Prostate gland (tissue), 2 donors: ENCODE measurements around the gene HSPB6. TPM values are rescaled to one million over a fixed set of nuclear protein-coding genes. Genes with fewer than 3 reads are reported as not detected.

Source experiments
- DNase-seq: peaks from one replicate; pipeline ENCODE4 v3.0.0-alpha.2; 2019; ENCODE audit warnings: low spot score
- H3K27ac ChIP-seq, 2 donors: fragments of 200-600 bp; sonication (generic); 2 replicates each; pipeline ENCODE4 v1.5.1; 2017 to 2019
- H3K27me3 ChIP-seq: fragments of 200-600 bp; sonication (generic); replicated peaks from 2 replicates; pipeline ENCODE4 v1.5.1; 2019; ENCODE audit not compliant: insufficient read depth
- H3K36me3 ChIP-seq, 2 donors: fragments of 200-600 bp; sonication (generic); 1 replicate in 1 of 2; 2 replicates in 1 of 2; pipeline versions ENCODE4 v1.5.1 to v1.8.1; 2017 to 2019
- H3K4me1 ChIP-seq: fragments of 200-600 bp; sonication (generic); replicated peaks from 2 replicates; pipeline ENCODE4 v1.5.1; 2019
- H3K4me3 ChIP-seq, 2 donors: fragments of 200-600 bp; sonication (generic); 2 replicates each; pipeline ENCODE4 v1.5.1; 2017 to 2019
- H3K9me3 ChIP-seq: fragments of 200-600 bp; sonication (generic); 2 replicates; pipeline ENCODE4 v1.5.1; 2017
- POLR2A ChIP-seq: fragments of 450-650 bp; IDR thresholded peaks from one replicate; pipeline ENCODE4 v1.6.1; 2016; ENCODE audit warnings: antibody characterized with exemption, mild to moderate bottlenecking
- POLR2AphosphoS5 ChIP-seq: sonication (generic); formaldehyde crosslinking; IDR thresholded peaks from one replicate; pipeline ENCODE4 v1.6.1; 2017; ENCODE audit warnings: antibody characterized with exemption
- WGBS: methylation state at CpG from one replicate; pipeline ENCODE4 v1.1.5; 2018; 5-methylcytosine and 5-hydroxymethylcytosine counted together
- intact Hi-C: fragments of 100-400 bp; cut with DNase I; formaldehyde crosslinking; loops from one replicate; pipeline ENCODE4 v1.14.2; 2022
- total RNA-seq, 2 donors: library from RNA; depleted of rRNA; stranded (reverse); fragments of >200 nt; gene quantifications; one replicate each; pipeline ENCODE4 v1.1.0, GENCODE V29; 2016
- TF ChIP-seq, protein P1 (sequence below), 4 experiments: fragments of 200-600 bp in 2 of 4; fragments of 450-650 bp in 2 of 4; sonication (generic) in 2 of 4; IDR thresholded peaks; 1 replicate in 3 of 4; 2 replicates in 1 of 4; pipeline ENCODE4 v1.5.1; 2016 to 2019; ENCODE audit warnings: antibody characterized with exemption in 4 of 4, mild to moderate bottlenecking in 2 of 4, moderate library complexity in 2 of 4

The HSPB6 gene
- total RNA-seq, 2 donors from 2014 or later: 32.2 to 78.5 TPM

DNA sequence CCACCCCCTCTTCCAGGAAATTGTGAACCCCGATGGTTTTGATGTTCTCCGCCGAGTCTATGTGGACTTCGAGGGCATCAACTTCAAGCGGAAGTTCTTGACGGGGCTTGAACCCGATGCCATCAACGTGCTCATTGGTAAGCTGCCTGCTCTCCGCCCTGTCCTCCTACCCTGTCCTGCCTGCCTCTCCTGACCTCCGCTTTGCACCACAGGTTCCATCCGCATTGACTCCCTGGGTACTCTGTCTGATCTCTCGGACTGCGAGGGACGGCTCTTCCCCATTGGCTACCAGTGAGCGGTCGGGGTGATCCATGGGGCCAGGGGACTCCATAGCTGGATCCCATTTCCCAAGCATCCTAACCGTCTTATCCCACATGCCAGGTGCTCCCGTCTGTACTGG is 26.5 kb downstream of the HSPB6 start:
- TF ChIP-seq POLR2A (no peak), POLR2AphosphoS5 (no peak)
- TF ChIP-seq, protein P1, sequence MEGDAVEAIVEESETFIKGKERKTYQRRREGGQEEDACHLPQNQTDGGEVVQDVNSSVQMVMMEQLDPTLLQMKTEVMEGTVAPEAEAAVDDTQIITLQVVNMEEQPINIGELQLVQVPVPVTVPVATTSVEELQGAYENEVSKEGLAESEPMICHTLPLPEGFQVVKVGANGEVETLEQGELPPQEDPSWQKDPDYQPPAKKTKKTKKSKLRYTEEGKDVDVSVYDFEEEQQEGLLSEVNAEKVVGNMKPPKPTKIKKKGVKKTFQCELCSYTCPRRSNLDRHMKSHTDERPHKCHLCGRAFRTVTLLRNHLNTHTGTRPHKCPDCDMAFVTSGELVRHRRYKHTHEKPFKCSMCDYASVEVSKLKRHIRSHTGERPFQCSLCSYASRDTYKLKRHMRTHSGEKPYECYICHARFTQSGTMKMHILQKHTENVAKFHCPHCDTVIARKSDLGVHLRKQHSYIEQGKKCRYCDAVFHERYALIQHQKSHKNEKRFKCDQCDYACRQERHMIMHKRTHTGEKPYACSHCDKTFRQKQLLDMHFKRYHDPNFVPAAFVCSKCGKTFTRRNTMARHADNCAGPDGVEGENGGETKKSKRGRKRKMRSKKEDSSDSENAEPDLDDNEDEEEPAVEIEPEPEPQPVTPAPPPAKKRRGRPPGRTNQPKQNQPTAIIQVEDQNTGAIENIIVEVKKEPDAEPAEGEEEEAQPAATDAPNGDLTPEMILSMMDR (IDR thresholded peaks at IDR 0.05): no peak
- H3K27me3 ChIP-seq: no peaks in the 10 kb centered on the region
- H3K36me3 ChIP-seq: peaks cover 25 to 66% of the 10 kb centered on the region in 2 donors
- peaks cover 3% of the 10 kb centered on the region for H3K4me1 ChIP-seq
- H3K27ac ChIP-seq: no peak overlapping the region
- WGBS: 89% methylated on average over 18 of the region's 18 CpGs
- no peaks in the 10 kb centered on the region for H3K9me3 ChIP-seq
- no peak overlapping the region for H3K4me3 ChIP-seq
- no peak for DNase-seq
- intact Hi-C loops: no loop called here

DNA sequence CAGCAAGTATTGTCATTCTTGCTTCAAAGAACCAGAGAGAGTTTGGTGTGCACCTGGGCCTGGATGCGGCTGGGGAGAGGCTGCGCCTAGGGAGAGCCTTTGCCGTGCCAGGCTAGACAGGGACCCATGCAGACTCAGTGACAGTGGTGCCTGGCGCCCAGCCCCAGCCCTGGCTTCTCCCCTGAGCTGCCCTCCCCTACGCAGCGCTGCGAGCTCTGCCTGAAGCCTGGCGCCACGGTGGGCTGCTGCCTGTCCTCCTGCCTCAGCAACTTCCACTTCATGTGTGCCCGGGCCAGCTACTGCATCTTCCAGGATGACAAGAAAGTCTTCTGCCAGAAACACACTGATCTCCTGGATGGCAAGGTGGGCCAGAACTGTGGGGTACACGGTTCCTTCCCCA is 27.1 kb downstream of the HSPB6 start:
- no peak for DNase-seq
- no peak for TF ChIP-seq POLR2AphosphoS5
- TF ChIP-seq, protein P1 (IDR thresholded peaks at IDR 0.05): no peak
- 93% methylated on average over 11 of the region's 11 CpGs for WGBS
- H3K4me3 ChIP-seq: no peak overlapping the region
- peaks cover 31 to 72% of the 10 kb centered on the region in 2 donors for H3K36me3 ChIP-seq
- H3K9me3 ChIP-seq: no peaks in the 10 kb centered on the region
- intact Hi-C loops: no loop called here
- peaks cover 3% of the 10 kb centered on the region for H3K4me1 ChIP-seq
- no peak overlapping the region for H3K27ac ChIP-seq
- H3K27me3 ChIP-seq: no peaks in the 10 kb centered on the region

DNA sequence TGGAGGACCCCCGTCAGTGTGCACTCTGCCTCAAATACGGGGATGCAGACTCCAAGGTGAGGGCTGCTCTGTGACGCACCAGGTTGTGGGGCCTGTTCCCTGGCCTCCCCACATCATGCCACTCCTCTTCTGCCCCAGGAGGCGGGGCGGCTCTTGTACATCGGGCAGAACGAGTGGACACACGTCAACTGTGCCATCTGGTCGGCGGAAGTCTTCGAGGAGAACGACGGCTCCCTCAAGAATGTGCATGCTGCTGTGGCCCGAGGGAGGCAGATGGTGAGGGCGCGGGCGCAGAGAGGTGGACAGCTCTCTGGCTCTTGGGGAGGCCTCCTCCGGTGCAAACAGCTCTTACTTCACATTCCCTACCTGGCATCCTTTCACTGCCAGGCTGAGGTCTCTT is 27.8 kb downstream of the HSPB6 start:
- WGBS: 88% methylated on average over 18 of the region's 18 CpGs
- H3K27ac ChIP-seq: no peak overlapping the region

DNA sequence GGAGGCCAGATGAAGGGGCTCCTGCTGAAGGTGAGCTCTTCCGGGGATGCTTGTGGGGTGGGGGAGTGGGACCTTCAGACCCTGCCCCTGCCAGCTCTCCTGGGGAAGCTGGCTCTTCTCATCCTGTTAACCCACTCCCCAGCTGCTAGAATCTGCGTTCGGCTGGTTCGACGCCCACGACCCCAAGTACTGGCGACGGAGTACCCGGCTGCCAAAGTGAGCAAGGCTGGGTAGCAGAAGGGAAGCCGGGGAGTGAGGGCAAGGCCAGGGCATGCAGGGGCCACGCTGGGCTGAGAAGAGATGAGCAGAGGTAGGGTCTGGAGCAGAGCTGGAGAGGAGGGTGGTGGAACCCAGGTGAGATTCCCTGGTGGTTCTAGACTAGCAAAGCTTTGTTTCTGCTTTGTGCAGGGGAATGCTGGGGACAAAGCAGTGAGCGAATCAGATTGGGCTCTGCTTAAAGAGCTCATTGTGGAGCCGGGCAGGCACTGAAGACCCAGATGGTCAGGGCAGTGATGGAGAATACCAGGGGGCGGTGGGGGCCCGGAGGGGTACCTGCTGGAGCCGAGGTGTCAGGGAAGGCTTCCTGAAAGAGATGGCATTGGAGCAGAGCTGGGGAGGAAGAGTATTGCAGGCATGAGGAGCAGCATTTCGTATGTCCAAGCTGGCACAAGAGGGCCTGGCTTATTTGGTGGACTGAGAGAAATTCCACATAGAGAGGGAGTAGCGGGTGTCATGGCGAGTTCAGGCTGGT is 28.7 kb downstream of the HSPB6 start:
- H3K4me3 ChIP-seq: no peak overlapping the region
- H3K27me3 ChIP-seq: no peaks in the 10 kb centered on the region
- no peak overlapping the region for H3K27ac ChIP-seq
- peaks cover 3% of the 10 kb centered on the region for H3K4me1 ChIP-seq
- intact Hi-C loops: no loop called here
- no peak for DNase-seq
- 92% methylated on average over 19 of the region's 19 CpGs for WGBS
- TF ChIP-seq POLR2AphosphoS5 (no peak), POLR2A (no peak)
- TF ChIP-seq, protein P1 (IDR thresholded peaks at IDR 0.05): no peak
- peaks cover 45 to 87% of the 10 kb centered on the region in 2 donors for H3K36me3 ChIP-seq
- H3K9me3 ChIP-seq: no peaks in the 10 kb centered on the region

More for the DNA sequence above, 27.8 kb downstream of the HSPB6 start:
- no peak overlapping the region for H3K4me3 ChIP-seq
- intact Hi-C loops: no loop called here
- no peaks in the 10 kb centered on the region for H3K9me3 ChIP-seq
- H3K4me1 ChIP-seq: peaks cover 3% of the 10 kb centered on the region
- peaks cover 39 to 79% of the 10 kb centered on the region in 2 donors for H3K36me3 ChIP-seq
- TF ChIP-seq POLR2AphosphoS5: no peak
- TF ChIP-seq POLR2A: no peak
- TF ChIP-seq, protein P1 (IDR thresholded peaks at IDR 0.05): no peak
- DNase-seq: no peak
- no peaks in the 10 kb centered on the region for H3K27me3 ChIP-seq
